SU-DHL-6 (cell line): ENCODE results near the gene PDZRN3.

Source experiments
- CTCF ChIP-seq: fragments of 200-600 bp; sonication (generic); IDR thresholded peaks from one replicate; pipeline ENCODE4 v1.5.1; 2017; ENCODE audit warnings: antibody characterized with exemption, mild to moderate bottlenecking, low read length, moderate library complexity; ENCODE audit not compliant: insufficient read depth, poor library complexity, severe bottlenecking
- EZH2phosphoT487 ChIP-seq: fragments of 200-600 bp; sonication (generic), shearing (Covaris generic); conservative IDR thresholded peaks from 2 replicates; pipeline ENCODE4 v1.6.1; 2018; ENCODE audit warnings: mild to moderate bottlenecking, antibody characterized with exemption, low read length, moderate library complexity, mixed read lengths

GRCh38 chr3:73538486-73538885, 86.3 kb downstream of the PDZRN3 start:
- TF ChIP-seq CTCF = no peak
- no peak for TF ChIP-seq EZH2phosphoT487
